ENCODE data around the gene SETD1B.

- TF ChIP-seq CTCF (IDR thresholded peaks at IDR 0.05) (no peak), ZFX (IDR thresholded peaks at IDR 0.05; ENCODE audit: borderline replicate concordance) (no peak)
Measured at GRCh38 chr12:121770388-121770787, 33.4 kb upstream of the SETD1B start.
